NT2/D1 (cell line): ENCODE results near the gene ITPRID2.

Experiments used
- SUZ12 ChIP-seq: IDR thresholded peaks from 2 replicates; pipeline ENCODE4 v1.6.1; 2011; ENCODE audit not compliant: insufficient read length, insufficient read depth; ENCODE audit errors: extremely low read depth
- YY1 ChIP-seq: IDR thresholded peaks from 2 replicates; pipeline ENCODE4 v1.6.1; 2011; ENCODE audit not compliant: insufficient read length, insufficient read depth

- TF ChIP-seq YY1 (no peak), SUZ12 (no peak)
Measured at GRCh38 chr2:181850936-181851560, 40.5 kb upstream of the ITPRID2 start.
